ENCODE measurements around the gene CD99L2.
A peak's percentile ranks its signal among the peaks of the same experiment; 100 is the strongest.

CD99L2 gene

GRCh38 chrX:150775569-150776350, 122.7 kb downstream of the CD99L2 start:
- DNase-seq = no peak

DNA sequence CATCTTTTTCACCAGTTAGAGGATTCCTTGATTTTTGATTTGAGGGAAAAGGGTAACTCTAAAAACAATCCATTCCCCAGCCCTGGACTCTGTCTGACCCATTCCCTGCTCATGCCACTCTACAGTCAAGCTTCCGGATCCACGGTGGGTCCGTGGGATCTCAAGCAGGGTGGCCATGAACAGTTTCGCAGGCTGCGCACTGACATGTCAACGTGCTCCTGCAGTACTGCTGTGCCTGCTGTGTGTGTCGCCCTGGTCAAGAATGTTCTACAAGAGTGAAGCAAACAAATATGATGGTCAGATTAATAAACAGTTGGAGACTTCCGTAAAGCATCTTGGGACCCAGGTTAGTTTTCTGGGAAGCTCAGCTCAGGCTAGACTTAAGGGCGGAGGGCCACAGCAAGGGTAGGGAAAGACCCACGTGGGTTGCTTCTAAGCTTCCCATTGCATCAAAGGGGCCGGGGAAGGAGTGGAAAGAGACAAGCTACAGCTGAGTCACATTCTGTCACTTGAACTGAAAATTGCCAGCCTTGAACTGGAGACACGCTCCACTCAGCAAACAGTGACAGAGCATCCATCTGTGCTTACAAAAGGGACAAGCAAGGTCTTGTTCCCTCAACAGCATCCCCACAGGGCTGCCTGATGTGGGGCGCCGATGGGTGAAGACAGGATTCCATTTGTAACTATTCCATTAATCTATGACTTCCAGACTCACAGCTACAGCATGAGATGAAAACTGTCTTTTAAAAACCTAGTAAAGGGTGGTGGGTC, 123.5 kb downstream of the CD99L2 start:
- no peak for DNase-seq

DNA sequence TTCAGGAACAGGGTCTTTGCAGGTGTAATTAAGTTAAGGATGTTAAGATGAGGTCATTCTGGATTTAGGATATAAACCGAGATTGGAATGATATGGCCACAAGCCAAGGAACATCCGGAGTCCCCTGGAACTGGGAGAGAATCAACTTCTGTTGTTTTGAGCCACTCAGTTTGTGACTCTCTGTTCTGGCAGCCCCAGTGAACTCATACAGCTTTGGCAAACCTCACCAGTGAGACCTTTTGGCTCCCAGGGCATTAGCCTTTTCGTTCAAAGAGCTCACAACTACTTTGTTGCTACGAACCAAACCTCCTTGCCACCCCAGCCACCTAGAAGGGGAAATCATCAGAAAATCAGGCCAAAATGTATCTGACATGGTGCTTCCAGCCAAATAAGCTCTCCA, 124.8 kb downstream of the CD99L2 start:
- no peak for DNase-seq

- no peak for DNase-seq
Measured at GRCh38 chrX:150773117-150773516, 125.4 kb downstream of the CD99L2 start.

DNA sequence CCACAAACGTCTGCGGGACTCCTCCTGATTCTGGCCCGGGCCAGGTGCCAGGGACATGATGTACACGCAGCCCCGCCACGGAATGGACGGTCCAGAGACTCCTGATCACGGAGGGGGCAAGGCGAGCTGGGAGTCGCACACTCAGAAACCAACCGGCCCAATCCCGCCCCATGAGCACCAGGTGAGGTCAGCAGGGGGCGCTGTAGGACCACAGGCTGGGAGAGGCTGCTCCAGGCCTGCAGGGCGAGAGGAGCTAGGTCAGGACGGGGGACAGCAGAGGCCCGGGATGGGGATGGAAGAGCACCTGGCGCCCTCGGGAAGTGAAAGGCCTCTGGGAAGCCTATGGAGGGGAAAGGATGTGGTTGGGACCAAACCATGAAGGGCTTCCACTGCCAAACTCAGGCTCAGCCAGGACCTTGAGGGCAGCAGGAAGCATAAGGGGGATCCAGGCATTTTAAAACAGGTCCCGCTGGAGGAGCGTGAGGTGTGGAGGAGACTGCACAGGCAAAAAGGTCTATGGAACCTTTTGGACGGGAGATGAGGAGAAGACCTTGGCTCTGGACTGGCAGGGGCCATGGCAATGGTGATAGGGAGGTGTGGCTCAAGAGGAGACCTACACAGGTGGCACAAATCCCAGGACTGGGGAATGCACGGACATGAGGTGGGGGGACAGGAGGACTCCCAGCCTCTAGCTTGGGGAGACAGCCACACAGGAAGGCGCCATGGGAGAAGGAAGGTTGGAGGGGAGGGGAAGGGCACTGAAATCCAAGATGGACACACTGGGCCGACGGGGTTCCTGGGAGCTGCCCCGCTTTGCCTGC, 126.1 kb downstream of the CD99L2 start:
- DNase-seq = peak; percentile 67

DNA sequence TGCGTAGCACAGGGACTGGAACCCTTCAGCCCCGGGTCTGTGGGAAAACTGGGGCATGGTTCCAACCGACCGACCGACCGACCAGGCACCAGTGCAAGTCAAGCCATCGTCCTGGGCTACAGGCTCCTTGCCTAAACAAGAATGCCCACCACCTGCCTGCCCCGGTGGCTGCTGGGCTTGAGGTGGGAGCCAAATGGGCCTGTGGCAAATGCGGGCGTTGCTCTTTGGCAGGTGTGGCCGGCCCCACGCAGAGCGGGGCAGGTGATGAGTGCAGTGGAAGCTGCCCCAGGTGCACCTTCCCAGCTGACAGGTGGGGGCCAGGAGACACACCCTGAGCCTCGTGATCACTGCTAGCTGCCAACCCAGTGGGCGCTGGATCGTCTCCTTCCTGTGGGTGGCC, 127.4 kb downstream of the CD99L2 start:
- no peak for DNase-seq

DNA sequence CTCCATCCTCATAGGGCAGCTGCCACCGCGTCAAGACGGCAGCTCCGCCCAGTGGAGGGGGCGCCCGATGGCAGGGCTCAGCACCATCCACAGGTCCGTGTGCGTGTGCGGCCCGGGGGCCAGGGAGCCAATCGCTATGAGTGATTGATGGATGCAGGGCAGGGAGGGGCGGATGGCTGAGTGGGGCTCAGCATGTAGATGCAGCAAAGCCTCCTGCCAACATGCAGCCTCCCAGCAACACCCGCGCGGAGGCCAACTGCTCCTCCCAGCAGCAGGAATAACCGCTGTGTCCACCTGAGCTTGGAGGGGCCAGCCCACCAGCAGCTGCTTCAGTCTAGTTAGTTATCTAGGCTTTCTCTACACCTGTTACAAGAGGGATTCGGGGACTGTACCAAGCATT, 127.8 kb downstream of the CD99L2 start:
- no peak for DNase-seq

GRCh38 chrX:150769408-150769807, 129.1 kb downstream of the CD99L2 start:
- no peak for DNase-seq

- no peak for DNase-seq
Measured at GRCh38 chrX:150768580-150769190, 129.8 kb downstream of the CD99L2 start.

GRCh38 chrX:150768132-150768485, 130.4 kb downstream of the CD99L2 start:
- no peak for DNase-seq

DNA sequence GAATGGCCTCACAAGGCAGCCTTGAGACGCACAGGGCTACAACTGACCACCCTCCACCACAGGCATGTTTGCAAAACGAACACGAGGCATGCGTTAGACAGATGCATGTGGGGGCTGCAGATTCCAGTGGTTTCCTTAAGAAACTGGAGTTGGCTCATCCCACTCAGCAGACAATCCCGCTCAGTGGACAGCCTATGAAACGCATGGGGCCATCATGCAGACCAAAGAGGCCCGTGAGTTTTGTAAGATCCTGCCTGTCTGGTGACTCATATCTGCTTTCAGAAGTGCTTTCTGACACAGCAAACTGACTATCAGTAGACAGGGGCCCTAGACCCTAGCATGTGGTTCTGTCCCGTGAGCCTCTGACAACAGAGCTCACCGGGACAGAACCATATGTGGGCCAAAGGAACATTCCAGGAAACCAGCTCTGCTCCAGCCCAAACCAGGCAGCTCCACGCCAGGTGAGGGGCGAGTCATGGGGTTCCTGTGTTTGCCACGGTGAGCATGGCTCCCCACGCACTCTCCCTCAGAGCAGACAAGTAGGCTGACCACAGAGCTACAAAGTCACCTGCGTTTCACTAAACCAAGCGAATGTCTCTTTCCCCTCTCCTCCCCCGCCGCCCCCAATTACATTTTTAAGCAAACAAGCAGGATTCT, 130.9 kb downstream of the CD99L2 start:
- DNase-seq = no peak

DNA sequence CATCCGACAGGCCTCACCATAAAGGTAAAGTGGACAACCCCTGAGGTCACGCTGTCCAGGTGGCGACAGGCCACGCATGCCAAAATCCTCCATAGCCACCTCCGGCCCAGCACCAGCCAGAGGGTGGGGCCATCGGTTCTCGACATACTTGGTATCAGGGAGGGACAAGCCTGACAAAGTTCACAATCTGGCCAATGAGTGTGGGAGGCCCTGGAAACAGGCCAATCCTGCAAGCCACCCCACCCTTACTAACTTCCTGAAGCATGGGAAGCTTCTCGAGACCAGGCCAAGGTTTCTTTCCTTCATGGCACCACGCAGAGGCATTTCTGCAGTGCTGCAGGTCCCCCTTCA, 131.4 kb downstream of the CD99L2 start:
- DNase-seq = no peak

- DNase-seq = no peak
Measured at GRCh38 chrX:150766351-150767044, 132.0 kb downstream of the CD99L2 start.

- DNase-seq = no peak
Measured at GRCh38 chrX:150765782-150766350, 132.6 kb downstream of the CD99L2 start.

- no peak for DNase-seq
Measured at GRCh38 chrX:150765237-150765636, 133.2 kb downstream of the CD99L2 start.

DNA sequence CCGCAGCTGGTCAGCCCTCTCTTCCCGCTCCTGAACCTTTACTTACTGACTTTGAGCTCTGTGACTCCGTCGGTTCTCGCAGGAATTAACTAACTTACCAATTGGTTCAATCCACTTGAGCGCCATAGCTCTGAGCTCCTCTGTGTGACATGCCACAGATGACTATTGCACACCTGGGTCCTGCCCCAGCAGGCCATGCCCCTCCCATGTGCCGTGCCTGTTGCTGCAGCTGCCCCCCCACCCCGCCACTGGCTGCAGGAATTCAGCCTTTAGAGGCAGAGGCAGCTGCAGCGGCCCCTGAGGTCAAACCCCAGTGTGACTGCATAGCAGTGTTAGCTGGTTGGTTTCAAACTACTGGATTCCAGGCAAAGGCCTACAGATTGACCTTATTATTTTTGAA, 134.7 kb downstream of the CD99L2 start:
- no peak for DNase-seq

DNA sequence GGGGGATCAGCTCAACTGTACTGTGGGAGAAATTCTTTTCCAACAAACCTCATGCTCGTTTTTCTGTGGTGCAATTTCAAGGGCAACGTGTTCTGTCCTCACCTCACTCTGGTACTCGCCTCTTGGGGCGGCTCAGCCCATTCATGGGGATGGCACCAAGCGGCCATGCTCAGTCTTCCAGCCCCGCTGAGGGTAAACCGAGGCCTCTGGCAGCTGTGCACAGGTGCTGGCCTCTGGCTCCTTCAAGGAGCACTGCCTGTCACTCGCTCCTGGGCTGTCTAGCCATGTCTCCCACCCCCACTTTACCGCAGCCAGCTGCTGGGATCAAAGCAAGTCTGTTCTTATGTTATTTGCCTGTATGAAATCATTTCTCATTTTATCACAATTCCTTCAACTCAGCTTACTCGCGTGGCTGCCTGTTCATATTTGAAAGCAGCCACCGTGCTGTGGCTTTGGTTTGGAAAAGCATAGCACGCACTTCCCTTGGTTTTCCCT, 135.1 kb downstream of the CD99L2 start:
- no peak for DNase-seq

- no peak for DNase-seq
Measured at GRCh38 chrX:150762258-150763165, 136.0 kb downstream of the CD99L2 start.

GRCh38 chrX:150761819-150762216, 136.7 kb downstream of the CD99L2 start:
- DNase-seq = no peak

DNA sequence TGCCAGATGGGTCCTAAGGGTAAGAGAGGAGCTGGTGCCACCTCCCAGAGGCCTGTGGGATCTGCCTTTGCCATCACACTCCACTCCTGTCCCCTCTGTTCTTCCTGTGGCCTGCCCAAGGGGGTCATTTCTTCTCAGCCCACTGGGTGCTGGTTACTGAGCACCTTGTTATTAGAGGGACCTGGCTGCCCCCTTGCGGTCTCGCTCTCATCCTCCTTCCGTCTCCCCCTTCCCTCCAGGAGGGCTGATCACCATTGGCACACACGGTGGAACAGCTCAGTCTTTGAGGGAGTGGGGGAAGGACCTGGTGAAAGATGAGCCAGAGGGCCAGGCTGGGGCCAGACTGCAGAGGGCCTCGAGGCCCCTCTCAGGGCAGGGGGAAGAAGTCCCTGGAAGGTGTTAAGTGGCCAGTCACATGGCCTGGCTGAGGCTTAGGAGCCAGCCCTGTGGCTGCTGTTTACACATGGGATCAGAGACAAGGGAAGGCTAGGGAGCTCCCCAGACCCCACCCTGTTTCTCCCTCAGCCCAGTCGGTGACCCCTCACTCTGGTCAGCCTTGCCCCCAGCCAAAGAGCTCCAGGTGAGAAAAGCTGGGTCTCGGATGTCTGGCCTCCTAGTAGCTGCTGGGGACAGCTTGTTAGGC, 137.2 kb downstream of the CD99L2 start:
- DNase-seq = no peak

Measured in activated gamma-delta T cell treated with Interleukin-2 at 50 U/mL for 16 hours (primary cell).